Panc1 (cell line): Measurements from ENCODE around the gene SLC2A3.
"Not testable (repeated sequence)": the region's sequence is repeated elsewhere in the genome, so short reads cannot be mapped to it uniquely, and the experiment has no call there.

ENCODE experiments used
- CTCF ChIP-seq: fragments of 450-650 bp; IDR thresholded peaks from 2 replicates; pipeline ENCODE4 v1.5.1; 2017; ENCODE audit warnings: mild to moderate bottlenecking
- REST ChIP-seq, 2 experiments: IDR thresholded peaks; 2 replicates each; pipeline ENCODE4 v1.6.1; 2011 to 2012; ENCODE audit warnings: low read depth in 2 of 2, control low read depth in 1 of 2, low read length in 1 of 2, mild to moderate bottlenecking in 1 of 2, moderate library complexity in 1 of 2; ENCODE audit not compliant: insufficient read depth in 1 of 2

DNA sequence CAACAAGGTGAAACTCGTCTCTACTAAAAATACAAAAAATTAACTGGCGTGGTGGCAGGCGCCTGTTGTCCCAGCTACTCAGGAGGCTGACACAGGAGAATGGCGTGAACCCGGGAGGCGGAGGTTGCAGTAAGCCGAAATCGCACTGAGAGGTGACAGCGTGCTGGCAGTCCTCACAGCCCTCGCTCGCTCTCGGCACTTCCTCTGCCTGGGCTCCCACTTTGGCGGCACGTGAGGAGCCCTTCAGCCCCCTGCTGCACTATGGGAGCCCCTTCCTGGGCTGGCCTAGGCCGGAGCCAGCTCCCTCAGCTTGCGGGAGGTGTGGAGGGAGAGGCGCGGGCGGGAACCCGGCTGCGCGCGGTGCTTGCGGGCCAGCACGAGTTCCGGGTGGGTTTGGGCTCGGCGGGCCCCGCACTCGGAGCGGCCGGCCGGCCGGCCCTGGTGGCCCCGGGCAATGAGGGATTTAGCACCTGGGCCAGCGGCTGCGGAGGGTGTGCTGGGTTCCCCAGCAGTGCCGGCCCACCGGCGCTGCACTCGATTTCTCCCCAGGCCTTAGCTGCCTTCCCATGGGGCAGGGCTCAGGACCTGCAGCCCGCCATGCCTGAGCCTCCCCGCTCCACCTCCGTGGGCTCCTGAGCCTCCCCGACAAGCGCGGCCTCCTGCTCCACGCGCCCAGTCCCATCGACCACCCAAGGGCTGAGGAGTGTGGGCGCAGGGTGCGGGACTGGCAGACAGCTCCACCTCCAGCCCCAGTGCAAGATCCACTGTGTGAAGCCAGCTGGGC is 54.8 kb downstream of the SLC2A3 start:
- TF ChIP-seq CTCF; REST (IDR thresholded peaks at IDR 0.05; ENCODE audit: insufficient read depth in 1 of 2, low read depth in 2 of 2, low read length in 1 of 2): not testable (repeated sequence)
